Memory B cell (primary cell): ENCODE measurements around the gene ERFE.
A peak's percentile ranks its signal among the peaks of the same experiment; 100 is the strongest.

ENCODE experiments used
- ATAC-seq: fragments of 150-1000 bp; cut with Tn5 transposase; 2 replicates; pipeline ENCODE4 v1.10.0; 2021; ENCODE audit warnings: low read depth, mild to moderate bottlenecking, moderate library complexity
- DNase-seq, 2 donors: peaks; one replicate each; pipeline ENCODE4 v3.0.0; 2022; ENCODE audit warnings: low spot score in 2 of 2
- H3K27ac Mint-ChIP-seq: one replicate; pipeline ENCODE4 v1.8.0; 2022; ENCODE audit warnings: mild to moderate bottlenecking, moderate library complexity, mixed read lengths
- H3K27me3 Mint-ChIP-seq: one replicate; pipeline ENCODE4 v1.8.0; 2022; ENCODE audit warnings: mixed read lengths
- H3K36me3 Mint-ChIP-seq: one replicate; pipeline ENCODE4 v1.8.0; 2022; ENCODE audit warnings: mild to moderate bottlenecking, mixed read lengths
- H3K4me1 Mint-ChIP-seq: one replicate; pipeline ENCODE4 v1.8.0; 2022; ENCODE audit warnings: mixed read lengths
- H3K4me3 Mint-ChIP-seq: one replicate; pipeline ENCODE4 v1.8.0; 2022; ENCODE audit warnings: mild to moderate bottlenecking, moderate library complexity, mixed read lengths
- H3K9me3 Mint-ChIP-seq: one replicate; pipeline ENCODE4 v1.8.0; 2022; ENCODE audit warnings: mixed read lengths

The ERFE gene

DNA sequence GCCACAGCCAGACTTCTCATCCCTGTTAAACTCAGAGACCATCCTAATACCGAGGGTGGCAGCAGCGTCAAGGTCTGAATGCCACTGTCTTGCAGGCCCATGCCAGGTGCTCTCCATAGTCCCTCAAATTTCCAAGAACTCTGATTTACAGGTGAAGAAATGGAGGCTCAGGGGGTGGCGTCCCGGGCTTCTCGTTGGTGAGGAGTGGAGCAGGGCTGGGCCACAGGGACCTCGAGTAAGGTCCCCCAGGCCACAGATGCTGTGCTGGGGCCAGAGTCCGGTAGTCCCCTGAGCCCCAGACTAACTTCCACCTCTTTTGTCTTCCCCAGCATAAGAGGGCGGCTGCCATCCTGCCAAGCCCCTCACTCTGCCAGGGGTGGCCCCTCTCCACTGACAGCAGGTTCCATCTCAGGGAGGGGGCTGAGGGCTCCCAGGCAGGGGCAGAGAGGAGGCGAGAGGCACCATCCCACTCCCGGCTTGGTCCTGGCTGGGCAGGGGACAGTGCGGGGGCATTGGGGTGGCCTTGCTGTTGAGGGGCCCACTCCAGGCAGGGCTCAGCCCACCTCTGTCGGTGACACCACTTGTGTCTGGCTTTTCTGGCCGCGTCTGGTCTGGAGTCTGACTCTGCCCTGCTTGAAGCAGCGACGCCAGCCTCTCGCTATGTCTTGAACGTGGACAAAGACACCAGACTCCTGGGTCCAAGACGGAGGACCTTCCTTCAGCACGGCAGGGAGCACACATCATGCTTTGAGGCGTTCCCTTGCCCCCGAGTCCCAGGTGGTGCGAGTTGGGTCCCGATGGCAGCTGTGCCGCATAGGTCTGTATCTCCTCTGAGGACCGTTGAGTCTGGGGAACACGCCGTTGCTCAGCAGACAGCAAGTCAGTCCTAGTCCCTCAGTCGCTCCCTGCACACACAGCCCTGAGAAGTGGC is 36.2 kb upstream of the ERFE start:
- H3K27ac Mint-ChIP-seq = no peak overlapping the region
- no peaks in the 10 kb centered on the region for H3K9me3 Mint-ChIP-seq
- H3K27me3 Mint-ChIP-seq = peaks cover 6% of the 10 kb centered on the region
- H3K4me3 Mint-ChIP-seq = no peak overlapping the region
- DNase-seq (no peak), ATAC-seq (no peak)
- peaks cover 6% of the 10 kb centered on the region for H3K36me3 Mint-ChIP-seq
- H3K4me1 Mint-ChIP-seq = peaks cover 19% of the 10 kb centered on the region

DNA sequence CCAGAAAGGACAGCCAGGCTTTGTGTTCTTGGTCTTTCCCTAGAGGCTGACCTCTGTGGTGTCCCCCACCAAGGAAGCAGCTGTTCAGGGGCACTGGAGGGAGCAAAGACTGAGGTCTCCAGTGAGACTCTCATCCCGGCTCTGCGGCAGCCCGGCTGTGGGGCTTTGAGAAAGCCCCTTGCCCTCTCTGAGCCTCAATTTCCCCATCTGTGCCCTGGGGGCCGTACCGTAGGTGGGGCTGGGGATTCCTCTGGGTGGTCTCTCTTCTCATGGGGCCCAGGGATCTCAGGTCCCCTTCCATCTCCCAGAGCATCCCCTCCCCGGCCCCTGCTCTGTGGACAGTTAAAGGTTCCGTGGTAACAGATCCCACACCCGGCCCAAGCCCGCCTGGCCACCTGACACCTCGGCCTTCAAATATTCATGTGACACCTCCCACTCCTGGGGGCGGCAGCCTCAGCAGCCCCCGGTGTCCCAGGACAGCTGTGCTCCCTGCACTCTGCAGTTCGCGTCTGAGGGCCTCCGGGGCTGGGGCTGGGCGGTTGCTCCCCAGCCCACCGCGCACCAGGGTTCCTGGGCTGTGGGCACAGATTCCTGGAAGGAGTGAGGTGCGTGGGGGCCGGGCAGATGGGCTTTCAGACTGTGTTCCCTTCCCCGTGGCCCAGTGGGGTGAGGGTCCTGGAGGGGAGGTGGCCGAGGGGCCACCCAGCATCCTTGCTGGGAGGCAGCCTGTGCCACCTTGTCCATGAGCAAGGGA is 35.4 kb upstream of the ERFE start:
- no peaks in the 10 kb centered on the region for H3K9me3 Mint-ChIP-seq
- no peak for ATAC-seq
- H3K4me3 Mint-ChIP-seq = no peak overlapping the region
- no peak overlapping the region for H3K27ac Mint-ChIP-seq
- no peak for DNase-seq
- H3K27me3 Mint-ChIP-seq = no peaks in the 10 kb centered on the region
- peaks cover 3% of the 10 kb centered on the region for H3K36me3 Mint-ChIP-seq
- peaks cover 13% of the 10 kb centered on the region for H3K4me1 Mint-ChIP-seq

DNA sequence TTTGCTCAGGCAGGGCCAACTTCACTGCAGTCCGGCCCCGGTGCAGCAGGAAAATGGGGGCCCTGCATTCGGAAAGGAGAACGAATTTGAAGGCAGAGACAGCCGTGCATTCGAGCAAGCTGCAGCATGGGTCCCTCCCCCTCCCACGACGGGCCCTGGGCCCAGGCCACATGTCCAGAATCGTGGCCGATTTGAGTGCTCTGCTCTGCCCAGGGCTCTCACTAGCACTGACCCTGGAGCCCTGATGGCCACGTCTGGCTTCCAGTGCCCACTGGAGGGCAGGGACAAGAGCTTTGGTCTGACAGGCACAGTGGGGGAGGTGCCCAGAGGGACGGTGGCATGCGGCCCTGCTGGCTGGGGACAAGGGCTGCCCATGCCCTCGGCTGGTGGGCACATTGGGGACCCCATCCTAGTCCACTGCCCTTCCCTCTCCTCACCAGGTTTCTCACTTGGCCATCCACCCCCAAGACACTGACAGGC is 34.7 kb upstream of the ERFE start:
- H3K27ac Mint-ChIP-seq = no peak overlapping the region
- DNase-seq = no peak
- H3K4me1 Mint-ChIP-seq = peaks cover 8% of the 10 kb centered on the region
- no peaks in the 10 kb centered on the region for H3K36me3 Mint-ChIP-seq
- no peak overlapping the region for H3K4me3 Mint-ChIP-seq
- H3K27me3 Mint-ChIP-seq = no peaks in the 10 kb centered on the region
- no peaks in the 10 kb centered on the region for H3K9me3 Mint-ChIP-seq
- no peak for ATAC-seq

DNA sequence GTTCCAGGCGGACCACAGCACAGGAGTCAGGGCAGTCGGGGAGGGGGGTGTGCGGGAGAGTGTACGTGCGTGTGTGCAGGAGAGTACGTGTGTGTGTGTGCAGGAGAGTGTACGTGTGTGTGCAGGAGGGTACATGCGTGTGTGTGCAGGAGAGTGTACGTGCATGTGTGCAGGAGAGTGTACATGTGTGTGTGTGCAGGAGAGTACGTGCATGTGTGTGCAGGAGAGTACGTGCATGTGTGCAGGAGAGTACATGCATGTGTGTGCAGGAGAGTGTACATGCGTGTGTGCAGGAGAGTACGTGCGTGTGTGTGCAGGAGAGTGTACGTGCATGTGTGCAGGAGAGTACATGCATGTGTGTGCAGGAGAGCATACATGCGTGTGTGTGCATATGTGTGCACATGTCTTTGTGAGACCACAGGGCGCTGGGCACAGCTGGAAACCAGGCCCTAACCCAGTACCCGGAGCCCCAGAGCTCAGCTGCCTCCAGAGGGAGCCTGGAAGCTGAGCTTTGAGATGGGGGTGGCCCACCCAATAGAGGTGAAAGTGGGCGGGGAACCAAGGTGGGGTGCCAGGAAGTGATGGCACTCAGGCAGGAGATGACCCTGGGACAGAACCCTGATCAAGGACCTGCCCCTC is 34.2 kb upstream of the ERFE start:
- H3K4me1 Mint-ChIP-seq = peaks cover 2% of the 10 kb centered on the region

DNA sequence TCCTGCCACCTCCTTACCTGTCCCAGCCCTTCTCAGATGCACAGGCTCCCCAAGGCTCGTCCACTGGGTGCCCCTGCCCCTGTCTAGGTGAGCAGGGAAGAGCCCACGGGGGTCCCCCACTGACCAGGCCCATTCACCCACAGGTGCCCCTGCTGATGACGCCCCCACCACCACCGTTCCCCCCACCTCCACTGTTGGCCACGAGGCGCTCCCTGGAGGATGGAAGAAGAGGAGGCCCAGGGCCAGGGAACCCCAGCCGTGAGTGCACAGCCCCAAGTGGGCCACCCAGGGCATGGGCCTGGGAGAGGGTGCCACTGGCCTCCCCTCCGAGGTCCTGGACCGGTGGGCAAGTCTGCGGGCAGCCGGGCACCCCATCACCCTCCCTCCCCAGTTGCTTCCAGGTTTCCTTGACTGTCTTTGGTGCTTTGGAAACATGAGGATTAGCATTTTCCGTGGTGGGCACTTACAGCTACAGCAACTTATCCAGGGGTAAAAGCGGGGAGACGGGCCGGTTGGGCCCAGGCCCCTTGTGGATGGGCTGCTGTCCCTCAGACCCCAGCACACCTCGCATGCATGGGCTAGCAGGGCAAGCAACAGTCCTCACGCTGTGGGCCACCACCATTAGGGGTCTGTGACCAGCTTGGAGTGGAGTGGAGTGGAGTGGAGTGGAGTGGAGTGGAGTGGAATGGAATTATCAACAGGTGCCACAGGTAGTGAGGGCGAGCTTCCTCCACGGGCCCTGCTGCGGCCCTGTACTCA is 33.5 kb upstream of the ERFE start:
- H3K27me3 Mint-ChIP-seq = no peaks in the 10 kb centered on the region
- H3K36me3 Mint-ChIP-seq = no peaks in the 10 kb centered on the region
- H3K4me3 Mint-ChIP-seq = no peak overlapping the region
- DNase-seq (no peak), ATAC-seq (no peak)
- no peak overlapping the region for H3K27ac Mint-ChIP-seq
- no peaks in the 10 kb centered on the region for H3K9me3 Mint-ChIP-seq
- H3K4me1 Mint-ChIP-seq = no peaks in the 10 kb centered on the region

More for the DNA sequence above, 34.2 kb upstream of the ERFE start:
- Mint-ChIP-seq H3K9me3 (no peaks in the 10 kb centered on the region), H3K27ac (no peak overlapping the region), H3K4me3 (no peak overlapping the region), H3K27me3 (no peaks in the 10 kb centered on the region), H3K36me3 (no peaks in the 10 kb centered on the region)
- ATAC-seq (no peak), DNase-seq (no peak)

DNA sequence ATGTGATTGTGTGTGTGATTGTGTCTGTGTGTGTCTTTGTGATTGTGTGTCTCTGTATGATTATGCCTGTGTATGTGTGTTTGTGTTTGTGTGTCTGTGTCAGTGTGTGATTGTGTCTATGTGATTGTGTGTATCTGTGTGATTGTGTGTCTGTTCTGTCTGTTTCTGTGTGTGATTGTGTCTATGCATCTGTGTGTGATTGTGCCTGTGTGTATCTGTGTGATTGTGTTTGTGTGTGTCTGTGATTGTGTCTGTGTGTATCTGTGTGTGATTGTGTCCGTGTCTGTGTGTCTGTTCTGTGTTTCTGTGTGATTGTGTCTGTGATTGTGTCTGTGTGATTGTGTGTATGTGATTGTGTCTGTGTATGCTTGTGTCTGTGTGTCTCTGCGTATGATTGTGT is 32.4 kb upstream of the ERFE start:
- ATAC-seq (no peak), DNase-seq (no peak)
- Mint-ChIP-seq H3K9me3 (no peaks in the 10 kb centered on the region), H3K27ac (no peak overlapping the region), H3K27me3 (no peaks in the 10 kb centered on the region), H3K4me3 (no peak overlapping the region), H3K4me1 (no peaks in the 10 kb centered on the region), H3K36me3 (no peaks in the 10 kb centered on the region)

DNA sequence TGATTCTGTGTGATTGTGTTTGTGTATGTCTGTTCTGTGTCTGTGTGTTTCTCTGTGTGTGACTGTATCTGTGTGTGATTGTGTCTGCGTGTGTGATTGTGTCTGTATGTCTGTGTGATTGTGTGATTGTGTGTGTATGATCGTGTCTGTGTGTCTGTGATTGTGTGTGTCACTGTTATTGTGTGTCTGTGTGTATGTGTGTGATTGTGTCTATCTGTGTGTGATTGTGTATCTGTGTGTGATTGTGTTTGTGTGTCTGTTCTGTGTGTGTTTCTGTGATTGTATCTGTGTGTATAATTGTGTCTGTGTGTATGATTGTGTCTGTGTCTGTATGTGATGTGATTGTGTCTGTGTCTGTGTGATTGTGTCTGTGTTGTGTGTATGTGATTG is 32.0 kb upstream of the ERFE start:
- Mint-ChIP-seq H3K27me3 (no peaks in the 10 kb centered on the region), H3K4me3 (no peak overlapping the region), H3K27ac (no peak overlapping the region), H3K9me3 (no peaks in the 10 kb centered on the region), H3K4me1 (no peaks in the 10 kb centered on the region), H3K36me3 (no peaks in the 10 kb centered on the region)
- no peak for DNase-seq
- ATAC-seq = no peak

DNA sequence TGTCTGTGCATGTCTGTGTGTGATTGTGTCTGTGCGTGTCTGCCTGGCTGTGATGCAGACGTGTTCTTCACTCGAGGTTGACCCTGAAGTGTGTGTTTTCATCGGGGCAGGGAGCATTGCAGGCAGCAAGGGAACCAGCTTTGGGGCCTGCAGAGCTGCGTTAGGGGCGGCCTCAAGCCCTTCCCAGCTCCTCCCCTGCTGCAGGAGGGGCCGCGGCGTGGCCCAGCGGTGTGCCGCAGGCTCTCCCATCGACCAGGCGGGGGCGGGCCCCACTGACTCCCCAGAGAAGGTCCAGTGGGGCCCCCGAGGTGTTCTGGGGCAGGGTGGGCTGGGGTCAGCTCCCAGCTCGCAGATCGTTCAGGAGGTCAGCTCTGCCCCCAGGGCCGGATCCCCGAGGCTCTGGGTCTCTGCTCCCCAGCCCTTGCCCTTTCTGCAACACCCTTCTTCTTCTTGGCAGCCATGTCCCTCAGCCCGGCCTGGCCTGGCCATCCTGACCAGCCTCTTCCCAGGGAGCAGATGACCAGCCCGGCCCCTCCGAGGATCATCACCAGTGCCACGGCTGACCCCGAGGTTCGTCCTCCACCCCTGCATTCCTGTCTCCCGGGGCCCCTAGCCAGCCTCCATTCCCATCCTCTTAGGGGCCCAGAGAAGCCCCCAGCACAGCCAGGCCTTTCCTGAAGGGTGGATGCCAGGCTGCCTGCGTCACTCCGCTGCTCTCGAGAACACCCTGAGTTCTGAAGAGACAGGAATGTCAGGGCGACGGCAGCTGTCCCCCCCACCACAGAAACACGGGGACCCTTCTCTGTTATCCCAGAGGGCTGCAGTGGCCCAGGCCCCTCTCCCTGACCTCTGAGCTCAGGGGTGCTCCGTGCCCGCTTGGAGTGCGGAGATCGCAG is 31.4 kb upstream of the ERFE start:
- Mint-ChIP-seq H3K4me1 (no peaks in the 10 kb centered on the region), H3K4me3 (no peak overlapping the region), H3K27me3 (no peaks in the 10 kb centered on the region), H3K27ac (no peak overlapping the region), H3K9me3 (no peaks in the 10 kb centered on the region), H3K36me3 (no peaks in the 10 kb centered on the region)
- DNase-seq = no peak
- peak; percentile 59 for ATAC-seq

DNA sequence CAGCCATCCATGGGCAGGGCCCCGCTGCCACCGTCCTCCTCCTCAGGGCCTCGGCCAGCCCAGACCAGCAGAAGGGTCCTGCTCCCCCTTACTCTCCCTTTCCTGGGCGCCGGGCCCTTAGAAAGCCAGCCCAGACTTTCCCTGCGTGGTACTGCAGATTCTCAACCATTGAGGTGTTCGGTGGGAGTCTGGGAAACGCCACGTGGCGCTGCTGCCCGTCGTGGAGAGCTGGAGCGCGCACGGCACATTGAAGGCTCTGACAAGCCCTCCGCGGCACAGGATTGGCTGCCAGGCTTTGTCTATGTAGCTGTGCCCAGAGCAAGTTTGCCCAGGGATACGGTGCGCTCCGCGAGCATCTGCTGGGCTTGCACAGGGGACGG is 30.7 kb upstream of the ERFE start:
- H3K27ac Mint-ChIP-seq = no peak overlapping the region

DNA sequence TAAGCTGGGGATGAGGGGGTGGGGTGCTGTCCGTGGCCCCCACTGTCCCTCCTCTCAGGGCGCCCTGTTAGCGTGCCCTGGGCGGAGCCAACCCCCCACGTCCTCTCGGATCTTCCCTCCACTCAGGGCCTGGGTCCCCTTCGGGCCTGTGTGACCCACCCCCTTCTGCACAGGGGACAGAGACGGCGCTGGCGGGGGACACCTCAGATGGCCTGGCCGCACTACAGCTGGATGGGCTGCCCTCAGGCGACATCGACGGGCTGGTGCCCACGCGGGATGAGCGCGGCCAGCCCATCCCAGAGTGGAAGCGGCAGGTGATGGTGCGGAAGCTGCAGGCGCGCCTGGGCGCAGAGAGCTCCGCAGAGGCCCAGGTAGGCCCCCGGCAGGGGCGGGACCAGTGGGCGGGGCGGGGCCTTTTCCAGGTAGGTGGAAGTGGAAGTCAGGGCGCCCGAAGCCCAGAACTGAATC is 30.2 kb upstream of the ERFE start:
- Mint-ChIP-seq H3K36me3 (no peaks in the 10 kb centered on the region), H3K27ac (no peak overlapping the region), H3K27me3 (no peaks in the 10 kb centered on the region), H3K4me1 (no peaks in the 10 kb centered on the region), H3K9me3 (no peaks in the 10 kb centered on the region), H3K4me3 (no peak overlapping the region)
- ATAC-seq = no peak
- no peak for DNase-seq

More for the DNA sequence above, 30.7 kb upstream of the ERFE start:
- Mint-ChIP-seq H3K27me3 (no peaks in the 10 kb centered on the region), H3K9me3 (no peaks in the 10 kb centered on the region), H3K36me3 (no peaks in the 10 kb centered on the region), H3K4me1 (no peaks in the 10 kb centered on the region), H3K4me3 (no peak overlapping the region)
- ATAC-seq = no peak
- no peak for DNase-seq

DNA sequence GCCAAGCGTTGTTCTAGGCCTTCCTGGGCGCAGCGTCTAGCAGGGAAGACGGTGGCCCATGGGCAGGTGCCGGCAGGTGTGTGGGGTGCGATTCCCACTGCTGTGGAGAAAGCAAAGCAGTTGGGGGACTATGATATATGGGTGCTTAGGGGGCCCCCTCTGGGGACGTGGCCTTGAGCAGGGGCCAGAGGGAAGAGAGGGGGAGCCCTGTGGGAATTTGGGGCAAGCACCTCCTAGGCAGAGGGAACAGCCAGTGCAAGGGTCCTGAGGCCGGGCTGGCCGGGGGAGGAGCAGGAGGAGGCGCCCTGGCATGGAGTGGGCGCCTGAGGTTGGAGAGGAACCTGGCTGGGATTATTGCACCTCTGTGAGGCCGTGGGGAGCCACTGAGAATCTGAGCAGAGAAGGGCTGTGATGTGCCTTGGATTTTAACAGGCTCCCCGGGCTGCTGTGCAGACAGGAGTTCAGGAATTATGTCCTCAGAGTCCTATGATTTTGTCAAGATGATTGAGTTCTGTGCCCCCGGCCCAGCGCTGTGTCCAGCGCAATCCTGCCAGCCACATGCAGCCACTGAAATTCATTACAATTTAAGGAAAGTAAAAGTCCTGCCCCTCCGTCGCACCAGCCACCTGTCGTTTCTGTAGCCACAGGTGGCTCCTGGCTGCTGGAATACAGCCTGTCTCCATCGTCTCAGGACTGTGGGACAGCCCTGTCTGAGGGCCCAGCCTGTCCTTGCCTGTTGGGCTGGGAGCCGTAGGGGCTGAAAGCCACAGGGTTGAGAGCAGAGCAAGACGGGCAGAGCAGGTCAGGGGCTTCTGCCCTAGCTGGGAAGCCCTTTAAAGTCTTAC is 29.4 kb upstream of the ERFE start:
- H3K27ac Mint-ChIP-seq = no peak overlapping the region
- no peaks in the 10 kb centered on the region for H3K36me3 Mint-ChIP-seq
- DNase-seq = no peak
- no peaks in the 10 kb centered on the region for H3K4me1 Mint-ChIP-seq
- H3K27me3 Mint-ChIP-seq = no peaks in the 10 kb centered on the region
- ATAC-seq = no peak
- no peaks in the 10 kb centered on the region for H3K9me3 Mint-ChIP-seq
- no peak overlapping the region for H3K4me3 Mint-ChIP-seq

DNA sequence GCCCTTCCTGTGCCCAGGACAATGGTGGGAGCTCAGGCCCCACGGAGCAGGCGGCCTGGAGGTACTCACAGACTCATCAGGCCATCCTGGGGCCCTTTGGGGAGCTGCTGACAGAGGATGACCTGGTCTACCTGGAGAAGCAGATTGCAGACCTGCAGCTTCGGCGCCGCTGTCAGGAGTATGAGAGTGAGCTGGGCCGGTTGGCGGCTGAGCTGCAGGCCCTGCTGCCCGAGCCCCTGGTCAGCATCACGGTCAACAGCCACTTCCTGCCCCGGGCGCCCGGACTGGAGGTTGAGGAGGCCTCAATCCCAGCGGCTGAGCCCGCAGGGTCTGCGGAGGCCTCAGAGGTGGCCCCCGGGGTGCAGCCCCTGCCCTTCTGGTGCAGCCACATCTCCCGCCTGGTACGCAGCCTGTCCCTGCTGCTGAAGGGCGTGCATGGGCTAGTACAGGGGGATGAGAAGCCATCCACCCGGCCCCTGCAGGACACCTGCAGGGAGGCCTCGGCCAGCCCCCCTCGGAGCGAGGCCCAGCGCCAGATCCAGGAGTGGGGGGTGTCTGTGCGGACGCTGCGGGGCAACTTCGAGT is 28.6 kb upstream of the ERFE start:
- H3K27ac Mint-ChIP-seq = no peak overlapping the region
- no peak for ATAC-seq
- H3K36me3 Mint-ChIP-seq = no peaks in the 10 kb centered on the region
- no peak for DNase-seq
- no peaks in the 10 kb centered on the region for H3K27me3 Mint-ChIP-seq
- H3K4me3 Mint-ChIP-seq = no peak overlapping the region
- H3K9me3 Mint-ChIP-seq = no peaks in the 10 kb centered on the region
- H3K4me1 Mint-ChIP-seq = no peaks in the 10 kb centered on the region
